SU-DHL-6 (cell line): ENCODE data around the gene SLC22A23.

Source experiments
- CTCF ChIP-seq: fragments of 200-600 bp; sonication (generic); IDR thresholded peaks from one replicate; pipeline ENCODE4 v1.5.1; 2017; ENCODE audit warnings: antibody characterized with exemption, mild to moderate bottlenecking, low read length, moderate library complexity; ENCODE audit not compliant: insufficient read depth, poor library complexity, severe bottlenecking
- EZH2phosphoT487 ChIP-seq: fragments of 200-600 bp; sonication (generic), shearing (Covaris generic); conservative IDR thresholded peaks from 2 replicates; pipeline ENCODE4 v1.6.1; 2018; ENCODE audit warnings: mild to moderate bottlenecking, antibody characterized with exemption, low read length, moderate library complexity, mixed read lengths

- TF ChIP-seq CTCF = no peak
- TF ChIP-seq EZH2phosphoT487 = no peak
Observed at GRCh38 chr6:3421143-3421542, 35.7 kb downstream of the SLC22A23 start.
